PC-3 (cell line): ENCODE measurements around the gene TBC1D14. TPM values are rescaled to one million over a fixed set of nuclear protein-coding genes. Genes with fewer than 3 reads are reported as not detected.
A peak's percentile ranks its signal among the peaks of the same experiment; 100 is the strongest.

Experiments used
- ATAC-seq: fragments of 200-7000 bp; cut with Tn5 transposase; 2 replicates; pipeline ENCODE4 v1.9.1; 2020; ENCODE audit warnings: mild to moderate bottlenecking, moderate library complexity
- BruUV-seq: library from RNA; stranded (reverse); fragments of 400-500 nt; replicated peaks from 2 replicates; lab custom pipeline; 2021; lab: Mats Ljungman, UMichigan
- CTCF ChIA-PET: fragments of 300-600 bp; sonication (Branson Sonifier 250); formaldehyde crosslinking; loops from one replicate; lab custom pipeline; 2022; ENCODE audit warnings: antibody characterized with exemption; lab: Charles Lee
- POLR2A ChIA-PET: fragments of 300-600 bp; sonication (Branson Sonifier 250); formaldehyde crosslinking; loops from one replicate; lab custom pipeline; 2022; ENCODE audit warnings: antibody characterized with exemption; ENCODE audit not compliant: unreplicated experiment; lab: Charles Lee
- DNase-seq: peaks from one replicate; pipeline ENCODE4 v3.0.0-alpha.2; 2015
- H2AFZ ChIP-seq: fragments of 300-600 bp; sonication (generic); 2 replicates; pipeline ENCODE4 v1.6.0; 2016; ENCODE audit warnings: antibody characterized with exemption, low read length
- H3F3A ChIP-seq: fragments of 300-600 bp; sonication (generic); one replicate; pipeline ENCODE4 v1.6.0; 2017; ENCODE audit warnings: antibody characterized with exemption, low read length, control low read depth, mild to moderate bottlenecking; ENCODE audit not compliant: unreplicated experiment
- H3K27ac ChIP-seq: fragments of 300-600 bp; sonication (generic); 2 replicates; pipeline ENCODE4 v1.5.1; 2016; ENCODE audit warnings: mild to moderate bottlenecking, low read length
- H3K27me3 ChIP-seq: fragments of 300-600 bp; sonication (generic); 2 replicates; pipeline ENCODE4 v1.6.1; 2016; ENCODE audit warnings: low read length, mixed read lengths
- H3K36me3 ChIP-seq: fragments of 300-600 bp; sonication (generic); 2 replicates; pipeline ENCODE4 v1.6.1; 2016; ENCODE audit warnings: low read depth, mixed run types, low read length, mixed read lengths
- H3K4me1 ChIP-seq: fragments of 300-600 bp; sonication (generic); 2 replicates; pipeline ENCODE4 v1.5.1; 2016; ENCODE audit warnings: low read length; ENCODE audit not compliant: insufficient read depth
- H3K4me2 ChIP-seq: fragments of 300-600 bp; sonication (generic); 2 replicates; pipeline ENCODE4 v1.6.0; 2016; ENCODE audit warnings: low read length
- H3K4me3 ChIP-seq: fragments of 300-600 bp; sonication (generic); 2 replicates; pipeline ENCODE4 v1.5.1; 2016; ENCODE audit warnings: mild to moderate bottlenecking, low read length, mixed read lengths
- H3K79me2 ChIP-seq: fragments of 300-600 bp; sonication (generic); 2 replicates; pipeline ENCODE4 v1.6.1; 2017; ENCODE audit warnings: low read length, mixed read lengths
- H3K9ac ChIP-seq: fragments of 300-600 bp; sonication (generic); 2 replicates; pipeline ENCODE4 v1.6.0; 2016; ENCODE audit warnings: mild to moderate bottlenecking, low read length
- H3K9me2 ChIP-seq: fragments of 300-600 bp; sonication (generic); replicated peaks from 2 replicates; pipeline ENCODE4 v1.6.1; 2016; ENCODE audit warnings: mixed run types, low read length, mixed read lengths
- H3K9me3 ChIP-seq: fragments of 300-600 bp; sonication (generic); 2 replicates; pipeline ENCODE4 v1.6.1; 2016; ENCODE audit warnings: low read length, mixed read lengths
- H4K20me1 ChIP-seq: fragments of 300-600 bp; sonication (generic); 2 replicates; pipeline ENCODE4 v1.6.1; 2016; ENCODE audit warnings: low read length, mixed read lengths
- CTCF ChIP-seq: fragments of 300-600 bp; sonication (generic); conservative IDR thresholded peaks from 2 replicates; pipeline ENCODE4 v1.5.1; 2017; ENCODE audit warnings: antibody characterized with exemption, low read depth, mild to moderate bottlenecking, low read length
- EZH2 ChIP-seq: fragments of 300-600 bp; sonication (generic); IDR thresholded peaks from one replicate; pipeline ENCODE4 v1.6.1; 2017; ENCODE audit warnings: antibody characterized with exemption, mild to moderate bottlenecking, low read length; ENCODE audit not compliant: unreplicated experiment
- EZH2phosphoT487 ChIP-seq: fragments of 300-600 bp; sonication (generic); IDR thresholded peaks from 2 replicates; pipeline ENCODE4 v1.6.1; 2018; ENCODE audit warnings: mild to moderate bottlenecking, antibody characterized with exemption, low read length, borderline replicate concordance
- intact Hi-C: fragments of 100-400 bp; cut with micrococcal nuclease; formaldehyde crosslinking; loops from 2 replicates; pipeline ENCODE4 v1.9.0; 2023
- total RNA-seq: library from RNA; depleted of rRNA; stranded (reverse); fragments of >200 nt; gene quantifications from 2 replicates; pipeline ENCODE4 v1.2.3, GENCODE V29; 2014

TBC1D14 gene
- total RNA-seq, 1 experiment from 2014 or later: 33.0 TPM

DNA sequence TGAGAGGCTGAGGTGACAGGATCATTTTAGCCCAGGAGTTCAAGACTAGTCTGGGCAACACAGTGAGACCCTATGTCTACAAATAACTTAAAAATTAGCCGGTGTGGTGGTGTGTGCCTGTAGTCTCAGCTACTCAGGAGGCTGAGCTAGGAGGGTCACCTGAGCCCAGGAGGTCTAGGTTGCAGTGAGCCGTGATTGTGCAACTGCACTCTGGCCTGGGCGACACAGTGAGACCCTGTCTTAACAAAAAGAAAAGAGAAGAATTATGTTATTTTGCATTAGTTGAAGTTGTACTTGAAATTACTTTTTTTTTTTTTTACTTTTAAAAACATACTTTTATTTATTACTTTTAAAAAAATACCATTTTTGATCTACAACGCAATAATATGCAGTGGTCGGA lies 111.7 kb downstream of the TBC1D14 start:
- CTCF ChIA-PET: interaction anchor here (1.0 kb wide), 1 partner anchor 22 kb away, joined by 3 read pairs; the partner anchor contains the start of gene TADA2B
- DNase-seq (no peak), ATAC-seq (no peak)
- no peaks in the 10 kb centered on the region for H4K20me1 ChIP-seq
- no peaks in the 10 kb centered on the region for H3K27me3 ChIP-seq
- H3K4me2 ChIP-seq: no peak overlapping the region
- H3K9me2 ChIP-seq: no peaks in the 10 kb centered on the region
- no peak overlapping the region for H3K4me3 ChIP-seq
- H3K27ac ChIP-seq: peak overlapping the region; percentile 87
- no peaks in the 10 kb centered on the region; the same call in 1 of the 2 replicates for H3K79me2 ChIP-seq
- no TSS peak for BruUV-seq
- H3K4me1 ChIP-seq: peaks cover 11% of the 10 kb centered on the region
- intact Hi-C loops: no loop called here
- H3K9me3 ChIP-seq: no peaks in the 10 kb centered on the region
- H2AFZ ChIP-seq: no peak overlapping the region
- TF ChIP-seq EZH2phosphoT487: no peak
- no peak for TF ChIP-seq CTCF
- TF ChIP-seq EZH2: no peak
- peaks cover 3% of the 10 kb centered on the region for H3K36me3 ChIP-seq
- POLR2A ChIA-PET: no interaction called here
- H3F3A ChIP-seq: no peaks in the 10 kb centered on the region
- H3K9ac ChIP-seq: 0 out of 2 replicates have a peak overlapping the region, but pooled peaks have one; percentile 50

DNA sequence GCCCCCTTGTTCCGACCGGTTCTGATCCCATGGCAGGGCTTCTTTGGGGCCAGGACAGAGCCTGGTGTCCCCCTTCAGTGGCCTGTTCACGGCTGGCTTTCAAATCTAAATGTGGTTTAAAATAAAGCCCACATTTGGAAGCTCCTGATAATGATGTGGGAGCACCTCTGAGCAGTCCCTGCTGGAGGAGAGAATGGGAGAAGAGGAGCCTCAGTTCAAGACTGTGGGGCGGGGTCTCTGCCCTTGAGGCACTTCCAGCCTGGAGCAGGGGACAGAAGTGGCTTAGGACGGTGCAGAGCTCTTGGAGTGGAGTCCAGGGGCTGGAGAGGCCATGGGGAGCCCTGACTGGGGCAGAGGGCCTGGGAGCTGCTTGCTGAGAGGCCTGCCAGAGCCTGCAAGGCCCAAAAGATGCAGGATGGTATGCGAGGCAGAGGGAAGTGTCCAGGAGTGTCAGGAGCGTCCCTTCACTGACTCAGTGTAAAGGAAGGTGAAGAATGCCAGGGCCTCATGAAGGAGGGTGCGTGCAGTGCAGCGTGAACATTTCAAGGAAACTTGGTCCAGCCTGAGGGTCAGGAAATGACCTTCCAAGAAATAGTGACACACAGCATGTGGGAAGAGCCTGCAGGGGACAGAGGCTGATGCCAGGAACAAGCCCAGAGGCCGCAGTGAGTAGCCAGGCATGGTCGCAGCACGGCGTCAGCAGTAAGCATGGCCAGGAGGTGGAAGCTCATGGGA lies 112.5 kb downstream of the TBC1D14 start:
- peak overlapping the region; percentile 87 for H3K27ac ChIP-seq
- no peak overlapping the region for H2AFZ ChIP-seq
- no peaks in the 10 kb centered on the region; the same call in 1 of the 2 replicates for H3K79me2 ChIP-seq
- ATAC-seq: peak; percentile 99
- DNase-seq: peak; percentile 91
- BruUV-seq: no TSS peak
- no peaks in the 10 kb centered on the region for H3F3A ChIP-seq
- H3K9me3 ChIP-seq: no peaks in the 10 kb centered on the region
- no peaks in the 10 kb centered on the region for H3K9me2 ChIP-seq
- intact Hi-C loops: no loop called here
- CTCF ChIA-PET: interaction anchor here (0.5 to 1.0 kb wide), 2 partner anchors 13 to 21 kb away, joined by 3 read pairs; partner anchors contain the start of gene TADA2B
- peaks cover 11% of the 10 kb centered on the region for H3K4me1 ChIP-seq
- H3K9ac ChIP-seq: peak overlapping the region; percentile 50
- POLR2A ChIA-PET: interaction anchor here (0.6 kb wide), 2 partner anchors 46 to 242 kb away, joined by 4 to 18 read pairs; partner anchors contain the start of gene GRPEL1
- TF ChIP-seq EZH2 (no peak), CTCF (no peak), EZH2phosphoT487 (no peak)
- no peaks in the 10 kb centered on the region for H4K20me1 ChIP-seq
- H3K27me3 ChIP-seq: no peaks in the 10 kb centered on the region
- H3K36me3 ChIP-seq: peaks cover 3% of the 10 kb centered on the region
- H3K4me3 ChIP-seq: no peak overlapping the region
- H3K4me2 ChIP-seq: peak overlapping the region; percentile 71

- BruUV-seq: no TSS peak
- no peak overlapping the region for H2AFZ ChIP-seq
- POLR2A ChIA-PET: no interaction called here
- no peak overlapping the region for H3K9ac ChIP-seq
- H3K9me3 ChIP-seq: no peaks in the 10 kb centered on the region
- no peak for ATAC-seq
- no peaks in the 10 kb centered on the region for H3K9me2 ChIP-seq
- intact Hi-C loops: no loop called here
- CTCF ChIA-PET: interaction anchor here (0.6 kb wide), 1 partner anchor 19 kb away, joined by 3 read pairs; a partner anchor contains a TSS
- H3K27ac ChIP-seq: no peak overlapping the region
- peaks cover 3% of the 10 kb centered on the region for H3K36me3 ChIP-seq
- no peak overlapping the region for H3K4me3 ChIP-seq
- no peak for DNase-seq
- no peaks in the 10 kb centered on the region; the same call in 1 of the 2 replicates for H3K79me2 ChIP-seq
- no peak overlapping the region for H3K4me2 ChIP-seq
- H3F3A ChIP-seq: no peaks in the 10 kb centered on the region
- H3K4me1 ChIP-seq: peaks cover 11% of the 10 kb centered on the region
- no peak for TF ChIP-seq EZH2
- no peak for TF ChIP-seq EZH2phosphoT487
- TF ChIP-seq CTCF: no peak
- no peaks in the 10 kb centered on the region for H4K20me1 ChIP-seq
- H3K27me3 ChIP-seq: no peaks in the 10 kb centered on the region
These were observed 113.9 kb downstream of the TBC1D14 start for GRCh38 chr4:7023486-7023885.
